Stomach (tissue), 4 donors: ENCODE measurements around the gene NSRP1.

Experiments
- POLR2A ChIP-seq, 4 donors: fragments of 450-650 bp; IDR thresholded peaks; one replicate each; pipeline ENCODE4 v1.6.1; 2016; ENCODE audit warnings: antibody characterized with exemption in 4 of 4, control low read depth in 2 of 4, mild to moderate bottlenecking in 1 of 4, moderate library complexity in 1 of 4
- POLR2AphosphoS5 ChIP-seq, 3 donors: sonication (generic); formaldehyde crosslinking; IDR thresholded peaks; one replicate each; pipeline ENCODE4 v1.6.1; 2016; ENCODE audit warnings: antibody characterized with exemption in 3 of 3
- TF ChIP-seq, protein P1 (sequence below), 7 experiments: fragments of 450-650 bp in 4 of 7; fragments of 200-600 bp in 3 of 7; sonication (generic) in 3 of 7; IDR thresholded peaks; one replicate each; pipeline ENCODE4 v1.5.1; 2016 to 2019; ENCODE audit warnings: antibody characterized with exemption in 7 of 7, control low read depth in 2 of 7, mild to moderate bottlenecking in 1 of 7

DNA sequence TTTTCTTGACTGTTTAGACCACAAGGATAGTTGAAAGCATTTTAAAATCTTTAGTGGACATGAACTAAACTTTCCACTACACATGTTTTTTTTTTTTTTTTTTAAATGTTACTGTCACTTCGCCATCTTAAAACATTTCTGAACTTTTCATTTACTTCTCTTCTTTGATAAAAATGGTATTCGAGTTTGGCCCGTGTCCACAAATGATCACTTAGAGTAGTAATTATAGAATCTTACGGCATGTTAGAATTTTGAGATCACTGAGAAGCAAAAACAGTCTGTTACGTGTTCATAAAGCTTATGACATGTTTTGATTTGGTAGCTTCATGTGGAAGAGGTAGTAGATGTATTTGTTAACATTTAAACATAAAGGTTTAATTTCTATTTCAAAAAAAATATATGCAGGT, 1.1 kb downstream of the NSRP1 start:
- TF ChIP-seq, protein P1, sequence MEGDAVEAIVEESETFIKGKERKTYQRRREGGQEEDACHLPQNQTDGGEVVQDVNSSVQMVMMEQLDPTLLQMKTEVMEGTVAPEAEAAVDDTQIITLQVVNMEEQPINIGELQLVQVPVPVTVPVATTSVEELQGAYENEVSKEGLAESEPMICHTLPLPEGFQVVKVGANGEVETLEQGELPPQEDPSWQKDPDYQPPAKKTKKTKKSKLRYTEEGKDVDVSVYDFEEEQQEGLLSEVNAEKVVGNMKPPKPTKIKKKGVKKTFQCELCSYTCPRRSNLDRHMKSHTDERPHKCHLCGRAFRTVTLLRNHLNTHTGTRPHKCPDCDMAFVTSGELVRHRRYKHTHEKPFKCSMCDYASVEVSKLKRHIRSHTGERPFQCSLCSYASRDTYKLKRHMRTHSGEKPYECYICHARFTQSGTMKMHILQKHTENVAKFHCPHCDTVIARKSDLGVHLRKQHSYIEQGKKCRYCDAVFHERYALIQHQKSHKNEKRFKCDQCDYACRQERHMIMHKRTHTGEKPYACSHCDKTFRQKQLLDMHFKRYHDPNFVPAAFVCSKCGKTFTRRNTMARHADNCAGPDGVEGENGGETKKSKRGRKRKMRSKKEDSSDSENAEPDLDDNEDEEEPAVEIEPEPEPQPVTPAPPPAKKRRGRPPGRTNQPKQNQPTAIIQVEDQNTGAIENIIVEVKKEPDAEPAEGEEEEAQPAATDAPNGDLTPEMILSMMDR (IDR thresholded peaks at IDR 0.05), result no peak
- TF ChIP-seq POLR2A (IDR thresholded peaks at IDR 0.05) (no peak), POLR2AphosphoS5 (IDR thresholded peaks at IDR 0.05) (no peak)
